Activated CD4-positive, alpha-beta T cell treated with anti-CD3 and anti-CD28 coated beads, Interleukin-10, Interleukin-2, amounts not matched to agents 100 ng/mL and 50 ng/mL, durations not matched to agents 16 hours and 8 hours (primary cell): ENCODE data around the gene TTC23L.

ENCODE experiments used
- DNase-seq: peaks from one replicate; pipeline ENCODE4 v3.0.0-alpha.2; 2020

Gene TTC23L

DNA sequence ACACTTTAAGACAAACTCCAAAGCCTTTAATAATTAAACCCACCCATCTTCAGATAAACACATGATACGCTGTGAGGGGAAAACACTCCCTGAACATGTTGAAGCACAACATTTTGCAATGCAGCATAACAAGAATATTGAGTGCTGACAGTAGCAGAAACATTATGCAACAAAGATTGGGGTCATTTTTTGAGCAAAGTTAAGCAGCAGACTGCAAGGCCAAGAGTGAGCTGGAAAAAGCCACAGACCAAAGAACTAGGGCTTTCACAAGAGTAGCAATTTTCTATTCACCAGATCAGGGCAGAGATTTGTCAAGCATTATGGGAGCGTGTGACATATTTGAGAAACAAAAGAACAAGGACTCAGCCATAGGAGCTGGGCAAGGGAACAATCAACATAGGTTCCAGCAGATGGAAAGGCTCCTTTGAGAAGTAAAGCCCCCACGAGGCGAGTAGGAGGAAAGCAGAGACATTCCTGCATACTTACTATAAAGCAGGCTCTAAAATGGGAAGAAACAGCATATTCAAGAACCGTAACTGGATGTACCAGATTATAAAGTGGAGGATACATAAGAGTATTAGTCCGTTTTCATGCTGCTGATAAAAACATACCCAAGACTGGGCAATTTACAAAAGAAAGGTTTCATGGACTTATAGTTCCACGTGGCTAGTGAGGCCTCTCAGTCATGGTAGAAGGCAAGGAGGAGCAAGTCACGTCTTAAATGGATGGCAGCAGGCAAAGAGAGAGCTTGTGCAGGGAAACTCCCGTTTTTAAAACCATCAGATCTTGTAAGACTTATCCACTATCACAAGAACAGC lies 4.8 kb upstream of the TTC23L start:
- DNase-seq = no peak

- DNase-seq = no peak
Measured at GRCh38 chr5:34834794-34835089, 4.2 kb upstream of the TTC23L start.

- no peak for DNase-seq
Measured at GRCh38 chr5:34835664-34836063, 3.3 kb upstream of the TTC23L start.

DNA sequence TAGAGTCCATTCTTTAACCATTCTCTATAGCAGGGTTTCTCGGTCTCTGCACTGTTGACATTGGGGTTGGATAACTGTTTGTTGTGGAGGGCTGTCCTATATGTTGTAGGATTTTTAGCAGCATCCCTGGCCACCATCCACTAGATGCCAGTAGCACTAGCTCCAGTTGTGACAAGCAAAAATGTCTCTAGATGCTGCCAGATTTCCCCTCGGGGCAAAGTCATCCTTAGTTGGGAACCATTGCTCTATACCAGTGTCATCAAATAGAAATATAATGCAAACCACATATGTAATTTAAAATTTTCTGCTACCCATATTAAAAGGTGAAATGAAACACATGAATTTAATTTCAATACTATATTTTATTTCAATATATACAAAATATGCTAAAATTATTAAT lies 2.9 kb downstream of the TTC23L start:
- no peak for DNase-seq

DNA sequence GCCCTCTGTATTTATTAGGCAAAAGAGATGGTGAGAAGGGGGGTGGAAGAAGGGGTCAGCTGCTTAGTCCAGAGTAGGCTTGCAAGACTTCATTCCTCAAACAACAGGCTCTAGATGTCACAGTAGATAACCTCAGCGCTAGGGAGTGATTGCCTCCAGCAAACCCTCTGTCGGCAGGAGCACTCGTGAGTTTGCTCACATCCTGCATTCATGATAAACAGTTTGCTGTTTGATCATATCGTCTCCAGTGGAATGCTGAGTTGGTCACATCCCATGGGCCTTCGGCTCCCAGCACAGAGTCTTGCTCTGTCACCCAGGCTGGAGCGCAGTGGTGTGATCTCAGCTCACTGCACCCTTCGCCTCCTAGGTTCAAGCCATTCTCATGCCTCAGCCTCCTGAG lies 3.6 kb downstream of the TTC23L start:
- DNase-seq = no peak

DNA sequence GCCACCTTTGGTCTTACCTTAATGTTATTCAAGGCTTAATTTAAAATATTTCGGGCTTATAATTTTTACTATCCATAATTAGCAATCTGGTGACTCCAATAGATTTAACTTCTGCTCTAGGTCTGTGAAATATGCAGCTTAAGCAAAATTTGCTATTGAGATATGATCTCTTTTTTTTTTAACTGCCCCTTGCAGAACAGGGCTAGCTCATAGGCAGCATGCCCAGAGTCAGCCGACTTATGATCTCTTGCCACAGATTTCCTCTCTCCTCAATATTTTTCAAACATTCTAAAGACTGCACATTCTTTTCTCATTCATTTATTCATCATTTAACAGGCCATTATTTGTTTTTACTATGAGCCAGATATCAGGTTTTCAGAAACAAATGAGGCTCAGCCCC lies 4.5 kb downstream of the TTC23L start:
- no peak for DNase-seq

DNA sequence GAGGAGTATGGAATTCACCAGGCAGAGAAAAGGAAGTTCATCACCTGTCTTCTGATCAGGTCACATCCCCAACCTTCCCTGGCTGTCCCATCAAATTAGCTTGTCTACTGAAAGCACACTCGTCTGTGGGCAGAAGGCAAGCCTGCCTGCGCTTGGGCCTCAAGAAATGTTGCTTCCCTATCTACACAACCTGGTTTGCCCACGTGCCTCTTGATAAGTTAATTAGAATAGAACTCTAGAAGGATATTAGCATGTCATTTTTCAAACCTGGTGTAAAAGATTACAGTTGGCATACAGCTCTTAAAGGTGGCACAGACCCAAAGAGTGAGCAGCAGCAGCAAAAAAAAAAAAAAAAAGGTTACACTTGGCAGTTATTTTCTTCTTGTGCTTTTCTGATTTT lies 5.1 kb downstream of the TTC23L start:
- no peak for DNase-seq

DNA sequence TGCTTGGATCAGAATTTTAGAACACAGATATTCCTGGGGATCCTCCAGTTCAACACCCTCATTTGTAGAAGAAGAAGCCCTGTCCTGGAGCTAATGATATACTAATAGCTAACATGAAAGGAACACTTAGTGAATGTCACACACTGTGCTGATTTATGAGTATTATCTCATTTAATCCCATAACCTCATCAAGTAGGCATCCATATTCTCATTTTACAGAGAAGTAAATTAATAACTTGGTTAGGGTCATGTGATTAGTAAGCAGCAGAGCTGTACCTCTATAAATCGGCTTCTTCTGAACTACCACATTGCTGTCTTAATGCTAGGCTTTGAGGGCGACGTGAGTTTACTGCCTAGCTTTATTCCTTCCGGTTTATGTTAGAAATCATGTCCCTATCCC lies 6.0 kb downstream of the TTC23L start:
- DNase-seq = no peak

DNA sequence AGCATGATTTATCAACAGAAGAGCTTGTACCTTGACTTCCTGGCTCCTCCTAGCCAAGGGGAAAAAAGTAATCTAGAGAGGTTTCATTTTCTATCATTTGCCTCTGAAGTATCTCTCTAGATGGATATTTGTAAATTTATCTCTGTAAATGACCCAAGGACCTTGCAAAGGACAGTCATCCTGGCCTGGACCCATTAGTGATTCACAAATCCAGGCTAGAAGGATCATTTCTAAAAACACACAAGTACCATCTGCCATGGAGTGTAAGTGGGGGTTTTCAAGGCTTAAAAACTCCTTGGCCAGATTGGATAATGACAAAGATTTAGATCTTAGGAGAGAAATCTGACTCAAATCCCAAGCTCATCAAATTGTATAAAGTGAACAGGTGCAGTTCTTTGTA lies 8.1 kb downstream of the TTC23L start:
- DNase-seq = peak; percentile 31

- DNase-seq = no peak
Measured at GRCh38 chr5:34847552-34847951, 8.6 kb downstream of the TTC23L start.

DNA sequence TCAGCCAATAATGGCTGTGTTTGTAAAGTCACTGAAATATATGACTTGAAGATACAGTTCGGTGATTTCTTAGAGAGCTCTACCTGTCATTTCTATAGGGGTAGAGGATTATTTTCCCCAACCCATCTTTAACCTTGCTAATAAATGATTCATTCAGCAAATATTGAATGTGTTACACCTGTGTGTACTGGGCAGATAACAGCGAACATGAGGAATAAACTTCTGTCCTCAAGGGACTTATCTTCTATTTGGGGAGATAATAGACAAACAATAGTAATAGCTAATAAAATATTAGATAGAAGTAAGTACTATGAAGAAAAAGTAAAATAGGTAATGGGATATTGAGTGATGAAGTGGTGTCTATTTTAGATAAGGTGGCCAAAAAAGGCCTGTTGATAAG lies 9.3 kb downstream of the TTC23L start:
- DNase-seq = no peak

- no peak for DNase-seq
Measured at GRCh38 chr5:34849253-34849652, 10.3 kb downstream of the TTC23L start.

DNA sequence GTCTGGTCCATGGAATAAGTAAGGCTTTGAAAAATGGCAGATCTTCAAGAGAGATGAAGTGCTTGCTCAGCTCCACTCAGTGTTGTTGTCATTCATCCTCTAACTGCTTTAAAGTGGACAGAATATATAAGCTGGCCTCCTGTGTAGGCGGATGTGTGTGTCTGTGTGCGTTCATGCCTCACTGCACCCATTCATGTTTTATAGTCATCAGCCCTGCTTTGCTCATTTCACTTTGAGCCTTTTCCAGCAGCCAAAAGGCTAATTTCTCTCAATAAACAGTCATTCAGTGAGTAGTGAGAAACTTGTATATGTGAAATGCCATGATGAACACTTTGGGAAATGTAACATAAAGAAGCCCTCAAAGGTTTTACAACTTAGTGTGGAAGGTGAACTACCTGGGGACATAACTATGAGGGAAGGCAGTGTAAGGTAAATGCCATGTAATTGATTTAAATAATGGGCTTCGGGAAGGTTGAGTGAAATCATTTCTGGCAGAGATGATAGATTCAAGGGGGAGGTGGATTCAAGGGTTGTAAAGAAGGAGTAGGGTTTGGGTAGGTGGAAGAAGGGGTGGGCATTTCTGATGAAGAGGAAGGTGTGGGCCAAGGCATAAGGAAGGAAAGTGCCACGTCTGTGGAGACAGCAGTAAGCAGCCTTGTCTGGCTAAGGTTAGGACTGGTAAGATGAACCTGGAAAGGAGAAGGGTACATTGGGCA lies 15.7 kb downstream of the TTC23L start:
- DNase-seq = no peak

DNA sequence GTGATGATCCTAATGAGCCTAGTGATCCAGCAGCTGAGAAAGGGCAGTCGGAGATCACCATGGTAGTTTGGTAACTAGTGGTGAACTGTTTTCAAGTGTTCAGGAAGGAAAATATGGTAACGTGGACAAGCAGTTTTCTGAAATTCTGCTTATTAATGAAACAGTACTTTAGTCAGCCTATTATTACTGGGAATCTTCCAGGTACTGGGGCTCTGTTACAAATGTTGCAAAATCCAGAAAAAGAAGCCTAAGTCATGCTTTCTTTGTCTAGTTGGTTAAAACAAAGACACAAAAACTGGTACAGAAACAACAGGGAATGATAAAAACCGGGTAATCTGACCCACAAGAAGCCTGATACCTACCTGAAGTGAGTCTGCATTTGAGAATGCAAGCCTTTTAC lies 18.2 kb downstream of the TTC23L start:
- DNase-seq = no peak

- DNase-seq = no peak
Measured at GRCh38 chr5:34857894-34858293, 18.9 kb downstream of the TTC23L start.

GRCh38 chr5:34858790-34859189 lies 19.8 kb downstream of the TTC23L start:
- no peak for DNase-seq

DNA sequence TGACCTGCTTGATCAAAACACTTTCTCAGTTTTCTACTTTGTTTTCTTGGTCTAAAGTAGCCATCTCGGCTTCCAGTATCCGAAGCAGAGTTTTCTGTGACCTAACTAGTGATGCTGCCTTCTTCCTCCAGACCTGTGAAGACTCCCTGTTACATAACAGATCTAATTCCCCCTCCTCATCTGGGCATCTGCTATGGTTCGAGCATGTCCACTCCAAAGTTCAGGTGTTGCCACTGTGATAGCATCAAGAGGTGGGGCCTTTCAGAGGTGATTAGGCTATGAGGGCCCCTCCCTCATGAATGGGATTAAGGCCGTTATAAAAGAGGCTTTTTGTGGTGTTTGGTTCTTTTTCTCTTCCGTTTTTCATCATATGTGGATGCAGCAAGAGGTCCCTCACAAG lies 20.3 kb downstream of the TTC23L start:
- DNase-seq = no peak

DNA sequence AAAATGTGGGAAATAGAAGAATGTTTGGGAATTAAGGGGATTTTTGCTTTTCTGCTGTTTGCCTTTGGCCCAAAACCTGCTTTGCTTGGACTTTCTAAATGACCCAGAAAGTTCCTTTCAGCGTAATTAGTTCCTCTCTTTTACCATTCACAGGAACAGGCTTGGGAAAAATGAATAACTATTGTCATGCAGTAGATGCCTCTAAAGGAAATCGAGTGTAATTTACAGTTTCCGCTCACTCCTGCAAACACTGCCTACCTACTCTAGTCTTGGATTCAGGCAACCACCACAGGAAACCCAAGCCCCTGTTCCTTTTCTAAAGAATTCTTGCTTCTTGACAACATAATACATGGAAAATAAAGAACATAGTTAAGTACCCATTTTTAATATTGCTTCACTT lies 25.0 kb downstream of the TTC23L start:
- DNase-seq = no peak

DNA sequence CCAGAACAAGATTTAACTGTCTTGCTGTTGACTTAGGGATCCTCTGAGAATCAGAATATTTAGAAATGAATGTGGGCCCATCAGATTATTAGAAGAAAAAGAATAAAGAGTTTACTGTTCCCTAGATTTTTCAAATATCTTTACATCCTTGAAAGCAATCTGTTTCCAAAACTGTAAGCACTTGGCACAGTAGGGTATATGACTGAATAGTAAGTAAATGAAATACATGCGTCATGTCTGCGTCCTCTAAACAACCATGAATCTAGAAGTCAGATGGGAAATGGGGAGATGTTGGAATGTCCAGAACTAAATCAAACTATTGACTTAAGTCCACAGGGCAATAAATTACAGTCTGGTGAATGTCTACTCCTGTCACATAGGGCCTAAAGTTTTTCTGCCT lies 26.1 kb downstream of the TTC23L start:
- no peak for DNase-seq

GRCh38 chr5:34866989-34867471 lies 28.1 kb downstream of the TTC23L start:
- DNase-seq = no peak

DNA sequence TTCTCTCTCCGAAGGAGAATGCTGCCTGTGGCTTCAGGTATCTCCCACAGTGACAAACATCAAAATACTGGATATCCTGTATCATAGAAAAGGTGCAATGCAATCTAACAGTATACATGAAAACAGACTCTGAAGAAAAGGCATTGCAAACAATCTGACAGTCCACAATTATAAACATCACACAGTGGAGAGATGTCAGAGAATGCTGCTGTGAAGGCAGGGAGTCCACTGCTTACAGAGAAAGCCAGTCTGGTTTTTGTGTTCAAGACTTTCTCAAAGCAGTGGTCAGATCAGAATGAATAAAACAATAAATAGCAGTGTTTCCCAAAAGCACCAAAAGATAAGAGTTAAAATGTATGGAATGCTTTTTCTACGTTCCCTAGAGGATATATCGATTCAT lies 28.7 kb downstream of the TTC23L start:
- DNase-seq = no peak

DNA sequence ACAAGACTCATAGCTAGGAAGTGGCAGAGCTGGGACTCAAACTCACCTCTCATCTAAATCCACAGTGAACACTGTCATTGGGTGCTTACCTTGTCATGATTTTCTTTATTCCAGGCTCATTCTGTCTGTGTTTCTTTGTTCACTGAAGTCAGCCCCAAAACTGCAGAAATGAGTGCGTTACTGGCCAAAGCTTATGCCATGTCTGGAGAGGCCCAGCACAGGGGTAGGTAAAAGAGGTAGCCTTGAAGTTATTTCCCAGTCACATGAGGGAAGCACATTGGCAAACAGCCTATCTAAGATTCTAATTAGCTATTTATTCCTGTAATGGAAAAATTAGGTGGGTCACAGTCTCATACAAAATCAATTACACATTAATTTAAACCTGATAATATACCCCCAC lies 29.8 kb downstream of the TTC23L start:
- DNase-seq = no peak

- no peak for DNase-seq
Measured at GRCh38 chr5:34869256-34869655, 30.3 kb downstream of the TTC23L start.

DNA sequence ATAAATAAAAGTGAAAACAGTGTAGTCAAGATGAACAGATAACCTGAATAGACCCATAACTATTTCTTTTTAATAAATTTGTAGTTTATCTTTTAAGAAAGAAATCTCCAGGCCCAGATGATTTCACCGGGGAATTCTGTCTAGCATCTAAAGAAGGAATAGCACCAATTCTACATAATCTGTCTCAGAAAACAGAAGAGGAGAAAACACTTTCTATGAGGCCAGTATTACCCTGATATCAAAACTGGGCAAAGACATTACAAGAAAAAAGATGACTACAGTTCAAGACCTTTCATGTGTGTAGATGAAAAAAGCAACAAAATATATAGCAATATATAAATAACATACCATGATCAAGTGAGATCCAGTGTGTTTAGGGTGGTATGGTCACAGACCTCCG lies 31.4 kb downstream of the TTC23L start:
- DNase-seq = no peak

DNA sequence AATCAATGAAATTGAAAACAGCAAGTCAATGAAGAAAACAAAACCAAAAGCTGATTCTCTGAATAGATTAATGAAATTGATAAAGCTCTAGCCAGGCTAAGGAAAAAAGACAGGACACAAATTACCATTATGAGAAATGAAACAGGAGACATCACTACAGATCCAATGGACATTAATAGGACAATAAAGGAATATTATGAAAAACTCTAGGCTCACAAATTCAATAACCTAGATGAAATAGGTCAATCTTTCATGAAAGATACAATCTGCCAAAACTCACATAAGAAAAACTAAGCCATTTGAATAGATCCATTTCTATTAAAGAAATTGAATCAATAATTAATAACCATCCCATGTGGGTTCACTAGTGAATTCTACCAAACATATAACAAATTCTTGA lies 37.3 kb downstream of the TTC23L start:
- no peak for DNase-seq
